ENCODE measurements around the gene GCLC.

DNA sequence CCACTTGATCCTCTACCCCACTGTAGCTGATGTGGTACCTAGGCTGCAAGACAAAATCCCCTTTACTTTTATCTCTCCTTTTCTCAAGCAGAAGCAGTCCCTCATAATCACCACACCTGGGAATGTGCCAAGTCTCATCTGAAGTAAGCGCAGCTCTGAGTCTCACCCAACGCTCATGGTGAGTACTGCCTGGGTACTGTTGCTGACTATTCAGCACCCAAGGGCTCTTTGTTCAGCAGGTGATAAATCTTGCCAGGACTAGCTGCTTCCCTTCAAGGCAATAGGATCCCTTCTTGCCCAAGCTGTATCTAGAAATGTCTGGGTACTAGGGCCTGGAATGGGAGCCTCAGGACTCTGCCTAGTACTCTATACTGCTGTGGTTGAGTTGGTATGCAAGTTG lies 70.9 kb downstream of the GCLC start:
- TF ChIP-seq, protein P1, sequence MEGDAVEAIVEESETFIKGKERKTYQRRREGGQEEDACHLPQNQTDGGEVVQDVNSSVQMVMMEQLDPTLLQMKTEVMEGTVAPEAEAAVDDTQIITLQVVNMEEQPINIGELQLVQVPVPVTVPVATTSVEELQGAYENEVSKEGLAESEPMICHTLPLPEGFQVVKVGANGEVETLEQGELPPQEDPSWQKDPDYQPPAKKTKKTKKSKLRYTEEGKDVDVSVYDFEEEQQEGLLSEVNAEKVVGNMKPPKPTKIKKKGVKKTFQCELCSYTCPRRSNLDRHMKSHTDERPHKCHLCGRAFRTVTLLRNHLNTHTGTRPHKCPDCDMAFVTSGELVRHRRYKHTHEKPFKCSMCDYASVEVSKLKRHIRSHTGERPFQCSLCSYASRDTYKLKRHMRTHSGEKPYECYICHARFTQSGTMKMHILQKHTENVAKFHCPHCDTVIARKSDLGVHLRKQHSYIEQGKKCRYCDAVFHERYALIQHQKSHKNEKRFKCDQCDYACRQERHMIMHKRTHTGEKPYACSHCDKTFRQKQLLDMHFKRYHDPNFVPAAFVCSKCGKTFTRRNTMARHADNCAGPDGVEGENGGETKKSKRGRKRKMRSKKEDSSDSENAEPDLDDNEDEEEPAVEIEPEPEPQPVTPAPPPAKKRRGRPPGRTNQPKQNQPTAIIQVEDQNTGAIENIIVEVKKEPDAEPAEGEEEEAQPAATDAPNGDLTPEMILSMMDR (conservative IDR thresholded peaks at IDR 0.05; ENCODE audit: low read depth, low read length) = no peak
- no peak for TF ChIP-seq EZH2 (IDR thresholded peaks at IDR 0.05; ENCODE audit: borderline replicate concordance, low read depth, low read length, poor library complexity, severe bottlenecking)

Data from A673 (cell line).